EL (cell line): Measurements from ENCODE around the gene FXR1.
A peak's percentile ranks its signal among the peaks of the same experiment; 100 is the strongest.
"Not testable (repeated sequence)": the region's sequence is repeated elsewhere in the genome, so short reads cannot be mapped to it uniquely, and the experiment has no call there.

Experiments used
- DNase-seq: peaks from one replicate; pipeline ENCODE4 v3.0.0-alpha.2; 2016

Gene FXR1

DNA sequence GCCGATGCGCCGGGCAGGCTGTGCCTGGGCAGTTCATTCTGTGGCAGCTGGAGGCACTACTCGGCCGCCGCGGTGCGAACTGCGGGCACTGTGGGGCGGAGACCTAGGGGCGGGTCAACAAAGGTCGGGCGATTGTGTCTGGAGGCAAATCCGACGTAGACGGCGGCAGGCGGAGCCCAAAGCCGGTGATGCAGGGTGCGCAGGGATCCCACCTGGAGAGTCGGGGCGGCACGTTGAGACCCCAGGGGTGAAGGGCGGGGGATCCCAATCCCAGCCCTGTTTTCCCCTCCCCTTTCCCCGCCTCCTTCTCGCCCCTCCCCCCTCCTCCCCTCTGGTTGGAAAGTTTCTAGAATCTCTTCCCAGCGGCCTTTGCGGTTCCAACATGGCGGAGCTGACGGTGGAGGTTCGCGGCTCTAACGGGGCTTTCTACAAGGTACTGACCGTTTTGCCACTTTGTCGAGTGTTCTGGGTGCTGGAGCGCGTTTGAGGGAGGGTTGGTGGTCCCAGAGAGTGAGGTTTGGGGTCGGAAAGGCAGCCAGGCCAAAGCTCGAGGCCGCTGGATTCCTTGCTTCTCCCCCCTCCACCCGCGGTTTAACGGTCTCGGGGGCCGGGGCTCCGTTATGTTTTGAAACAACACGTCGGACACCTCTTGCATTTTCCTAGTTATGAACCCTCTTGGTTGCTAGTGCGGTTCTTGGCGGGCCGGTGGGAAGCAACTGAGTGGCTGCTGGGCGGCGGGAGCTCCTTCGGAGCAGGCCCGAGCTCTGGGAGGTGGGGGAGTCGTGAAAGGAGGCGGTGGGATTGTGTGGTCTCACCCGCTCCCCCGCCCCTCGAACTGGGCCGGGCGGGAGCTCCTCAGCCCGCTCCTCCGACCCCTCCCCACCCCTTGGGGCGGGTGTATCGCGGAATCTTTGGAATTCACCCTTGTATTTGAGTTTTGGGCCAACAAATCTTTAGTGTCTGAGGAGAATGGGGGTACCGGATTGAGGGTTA lies at the start of gene FXR1:
Gene FXR1 (plus strand): TSS at position 367 of the 993 bp plus-strand sequence. CDS start 16 bp downstream, at position 383.
- peak; percentile 84 for DNase-seq

DNA sequence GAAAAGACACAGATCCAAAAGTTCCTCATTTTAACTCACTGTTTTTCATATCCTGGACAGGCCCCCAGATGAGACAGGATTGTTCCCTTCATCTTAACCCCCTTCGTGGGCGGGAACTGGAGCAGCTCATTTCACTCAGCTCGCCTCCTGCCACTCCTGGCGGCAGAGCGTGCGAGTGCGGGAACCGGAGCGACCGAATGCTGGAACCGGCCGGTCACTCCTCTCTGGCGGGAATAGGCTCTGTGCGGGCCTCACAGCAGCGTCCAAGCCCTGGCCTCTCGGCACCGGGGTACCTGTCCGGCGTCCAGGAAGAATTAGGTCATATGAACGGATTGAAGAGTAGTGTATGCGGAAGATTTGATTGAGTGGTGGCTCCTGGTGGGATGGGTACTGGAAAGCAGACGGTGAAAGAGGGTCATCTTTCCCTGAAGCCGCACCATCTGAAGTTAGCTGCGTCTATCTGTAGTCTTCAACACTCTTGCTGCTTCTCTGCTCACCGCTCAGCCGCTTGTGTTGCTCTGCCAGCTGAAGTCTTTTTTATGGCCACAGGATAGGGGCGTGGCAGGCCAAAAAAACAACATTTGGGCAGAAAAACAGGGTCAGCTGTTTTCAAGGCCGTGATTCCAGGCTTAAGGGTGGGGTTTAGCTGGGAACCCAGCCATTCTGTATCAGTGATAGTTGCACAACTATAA lies 42.3 kb upstream of the FXR1 start:
- peak; percentile 9 for DNase-seq

DNA sequence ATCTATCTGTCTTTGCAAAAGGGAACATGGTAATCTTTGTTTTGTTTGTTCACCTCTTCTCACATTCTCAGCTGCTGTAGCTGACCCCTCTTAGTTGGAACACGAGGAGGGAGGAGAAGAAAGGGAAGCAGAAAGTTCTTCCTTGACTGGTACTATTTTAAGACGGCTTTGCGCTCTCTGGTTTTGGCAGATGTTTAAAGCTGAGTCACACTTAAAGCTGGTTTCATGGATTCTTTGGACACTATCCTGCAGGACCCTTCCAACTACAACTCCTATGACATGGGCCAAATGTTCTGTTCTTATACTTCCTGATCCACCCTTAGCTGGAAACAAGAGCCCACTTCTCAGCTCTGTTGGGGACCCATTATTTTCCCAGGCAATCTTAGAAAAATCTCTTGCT lies 40.6 kb upstream of the FXR1 start:
- peak; percentile 2 for DNase-seq

DNA sequence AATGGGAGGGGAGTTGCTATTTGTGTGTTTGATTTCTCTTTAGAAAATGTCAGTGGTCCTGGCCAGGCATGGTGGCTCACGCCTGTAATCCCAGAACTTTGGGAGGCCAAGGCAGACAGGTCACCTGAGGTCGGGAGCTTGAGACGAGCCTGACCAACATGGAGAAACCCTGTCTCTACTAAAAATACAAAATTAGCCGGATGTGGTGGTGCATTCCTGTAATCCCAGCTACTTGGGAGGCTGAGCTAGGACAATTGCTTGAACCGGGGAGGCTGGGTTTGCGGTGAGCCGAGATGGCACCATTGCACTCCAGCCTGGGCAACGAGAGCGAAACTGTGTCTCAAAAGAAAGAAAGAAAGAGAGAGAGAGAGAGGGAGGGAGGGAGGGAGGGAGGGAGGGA lies 40.0 kb upstream of the FXR1 start:
- DNase-seq: not testable (repeated sequence)

DNA sequence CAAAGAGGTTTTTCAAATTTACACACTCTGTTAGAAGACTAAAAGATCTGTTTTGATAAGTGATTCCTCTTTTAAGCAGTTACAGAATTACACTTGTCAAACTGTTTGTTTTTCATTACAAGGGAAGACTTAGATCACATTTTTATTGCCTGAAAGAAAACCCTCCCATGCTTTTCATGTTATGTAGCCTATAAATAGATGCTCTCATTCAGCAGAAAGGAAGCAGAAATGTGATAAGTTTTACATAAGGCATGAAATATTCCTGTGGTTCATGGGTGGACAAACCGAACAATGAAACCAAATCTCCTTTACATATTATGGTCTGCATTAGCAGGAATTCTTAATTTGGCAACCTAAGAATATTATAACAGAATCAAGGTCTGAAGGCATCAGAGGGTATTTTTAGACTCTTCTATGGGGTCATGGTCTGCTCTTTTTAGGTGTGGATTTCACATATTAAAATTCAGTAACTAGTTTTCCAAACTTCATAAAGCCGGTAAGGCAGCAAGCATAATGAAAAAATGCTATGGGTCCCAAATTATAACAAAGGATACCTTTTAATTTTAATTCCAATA lies 37.3 kb upstream of the FXR1 start:
- DNase-seq: no peak

DNA sequence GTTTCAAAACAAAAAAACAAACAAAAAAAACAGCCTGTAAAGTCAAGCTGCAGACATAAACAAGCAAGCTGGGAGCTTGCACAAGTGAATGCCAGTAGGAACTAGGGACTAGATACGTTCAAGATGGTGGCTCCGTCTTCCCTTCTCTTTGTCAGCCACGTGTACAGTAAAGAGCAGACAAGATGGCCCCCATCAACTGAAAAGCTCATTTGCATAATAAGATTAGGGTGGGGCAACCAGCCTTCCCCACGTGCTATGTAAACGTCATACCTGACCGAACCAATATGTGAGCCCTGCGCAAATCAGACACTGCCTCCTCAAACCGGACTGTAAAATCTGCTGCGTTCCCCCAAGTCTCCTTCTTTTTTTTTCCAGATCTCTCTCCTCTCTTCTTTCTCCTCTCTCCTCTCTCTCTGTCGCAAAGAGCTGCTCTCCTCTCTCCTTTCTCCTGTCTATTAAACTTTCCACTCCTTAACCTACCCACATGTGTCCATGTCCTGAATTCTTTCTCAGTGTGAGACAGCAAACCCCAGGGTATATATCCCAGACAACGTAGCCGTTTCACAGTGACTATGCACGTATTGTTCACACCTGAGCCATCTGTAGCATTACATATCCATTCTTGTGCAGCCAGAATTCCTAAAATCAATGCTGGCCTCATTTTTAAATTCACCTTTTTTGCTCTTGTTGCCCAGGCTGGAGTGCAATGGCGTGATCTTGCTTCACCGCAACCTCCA lies 31.2 kb upstream of the FXR1 start:
- DNase-seq: no peak

DNA sequence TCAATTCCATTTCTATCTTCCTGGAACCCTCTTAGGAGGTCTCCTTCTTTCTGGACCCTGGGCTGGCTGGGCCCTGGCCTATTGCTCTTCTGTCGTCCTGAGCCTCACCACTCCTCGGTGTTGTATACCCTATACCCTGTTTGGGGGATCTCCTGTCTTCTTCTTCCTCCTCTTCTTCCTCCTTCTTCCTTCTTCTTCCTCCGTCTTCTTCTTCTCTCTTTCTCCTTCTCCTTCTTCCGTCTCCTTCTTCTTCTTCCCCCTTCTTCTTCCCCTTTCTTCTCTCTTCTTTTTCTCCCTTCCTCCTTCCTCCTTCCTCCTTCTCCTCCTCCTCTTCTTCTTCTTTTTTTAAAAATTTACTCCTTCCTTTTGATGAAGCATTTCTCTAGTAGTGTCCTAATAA lies 30.4 kb upstream of the FXR1 start:
- DNase-seq: no peak

DNA sequence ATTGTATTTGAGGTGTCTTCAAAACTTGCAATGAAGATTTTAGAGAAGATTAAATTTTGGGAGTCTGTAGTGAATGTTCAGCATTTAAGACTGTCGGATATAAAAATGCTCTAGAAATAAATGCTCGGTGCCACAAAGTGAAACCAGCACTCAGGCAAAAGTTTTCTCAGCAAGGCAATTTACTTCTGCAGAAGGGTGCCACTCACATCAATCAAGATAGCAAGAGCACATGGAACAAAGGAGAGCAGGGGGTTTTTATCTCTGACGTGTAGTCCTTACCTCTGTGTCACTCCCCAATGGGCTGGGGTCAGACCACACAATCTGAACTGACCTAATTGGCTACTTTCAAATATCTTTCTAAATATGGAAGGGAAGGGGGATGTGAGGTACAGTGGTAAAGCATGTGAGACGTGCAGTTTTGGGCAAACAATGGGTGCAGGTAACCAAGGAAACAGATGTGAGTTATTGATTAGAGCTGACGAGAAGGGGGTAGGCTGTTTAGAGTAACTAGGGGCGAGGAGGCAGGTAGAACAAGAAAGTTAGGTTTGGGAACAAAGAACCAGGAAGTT lies 23.4 kb upstream of the FXR1 start:
- DNase-seq: no peak

DNA sequence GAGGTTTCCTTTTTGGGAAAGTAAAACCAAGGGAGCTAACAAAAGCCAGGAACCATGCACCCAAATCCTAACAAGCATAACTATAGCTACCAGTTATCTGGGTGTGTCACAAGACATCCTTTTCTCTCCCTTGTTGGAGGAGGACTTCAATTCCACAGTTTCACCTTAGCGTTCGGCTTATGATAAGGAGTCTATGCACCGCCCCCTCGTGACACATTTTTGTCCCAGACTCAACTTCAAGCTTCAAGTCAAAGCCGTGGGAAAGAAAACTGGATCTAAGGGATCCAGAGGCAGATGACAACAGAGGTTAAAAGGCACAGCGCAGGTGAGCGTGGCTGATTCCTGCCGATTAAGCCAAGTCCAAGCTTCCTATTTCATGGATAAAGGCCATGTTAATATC lies 13.9 kb upstream of the FXR1 start:
- no peak for DNase-seq

DNA sequence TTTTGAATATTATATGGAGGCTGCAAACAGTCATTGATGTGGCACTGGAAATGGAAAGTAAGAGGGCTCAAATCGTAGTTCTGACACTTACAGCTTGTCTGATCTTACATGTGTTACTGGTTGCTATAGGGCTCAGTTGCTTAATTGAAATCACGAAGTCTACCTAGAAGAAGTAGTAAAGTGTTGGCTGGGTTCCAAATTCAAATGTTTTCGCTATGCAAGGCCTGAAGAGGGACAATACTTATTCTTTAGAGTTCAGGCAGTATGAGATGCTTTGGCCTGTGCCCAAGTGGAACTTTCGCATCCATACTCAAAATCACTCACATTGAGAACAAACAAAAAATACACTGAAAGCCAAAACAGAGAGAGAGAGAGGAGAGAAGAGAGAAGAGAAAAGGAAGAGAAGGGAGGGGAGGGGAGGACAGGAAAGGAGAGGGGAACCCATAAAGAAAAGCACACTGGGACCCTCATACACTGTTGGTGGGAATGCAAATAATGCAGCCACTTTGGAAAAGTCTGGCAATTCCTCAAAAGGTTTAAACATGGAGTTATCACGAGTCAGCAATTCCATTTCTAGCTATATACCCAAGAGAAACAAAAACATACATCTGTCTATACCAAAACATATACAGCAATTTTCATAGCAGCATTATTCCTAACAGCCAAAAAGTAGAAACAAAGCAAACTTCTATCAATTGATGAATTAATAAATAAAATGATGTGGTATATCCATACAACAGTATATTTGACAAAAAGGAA lies 2.9 kb upstream of the FXR1 start:
- DNase-seq: no peak

DNA sequence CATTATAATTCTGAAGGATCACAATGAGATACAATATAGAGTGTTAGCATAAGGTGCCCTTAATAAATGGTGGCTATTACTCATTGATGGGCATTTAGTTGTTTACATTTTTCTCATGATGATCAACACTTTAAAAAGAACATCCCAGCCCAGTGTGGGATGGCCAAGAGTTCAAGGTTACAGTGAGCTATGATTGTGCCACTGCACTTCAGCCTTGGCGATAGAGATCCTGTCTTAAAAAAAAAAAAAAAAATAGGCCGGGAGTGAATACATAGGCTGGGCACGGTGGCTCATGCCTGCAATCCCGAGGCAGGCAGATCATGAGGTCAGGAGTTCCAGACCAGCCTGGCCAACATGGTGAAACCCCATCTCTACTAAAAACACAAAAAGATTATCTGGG lies 1.6 kb upstream of the FXR1 start:
- DNase-seq: no peak

DNA sequence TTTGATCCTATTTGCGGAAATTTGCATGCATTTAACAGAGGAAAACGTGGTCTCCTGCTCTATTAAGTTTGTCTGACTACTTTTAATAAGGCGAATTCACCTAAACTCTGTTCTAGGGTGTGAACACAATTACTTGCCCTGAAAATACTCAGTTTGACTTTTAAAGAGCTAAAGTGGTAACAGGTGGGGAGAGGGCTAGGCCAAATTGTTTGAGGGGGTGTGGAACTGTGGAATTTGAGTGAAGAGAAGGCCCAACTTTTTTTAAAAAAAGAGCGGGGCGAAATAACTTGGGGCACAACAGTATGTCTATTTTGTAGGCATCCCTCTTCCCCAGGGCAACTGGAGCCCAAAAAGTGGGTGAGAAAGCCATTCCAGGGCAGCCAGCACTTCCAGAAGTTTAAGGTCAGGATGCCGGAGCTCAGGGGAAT lies 580 bp upstream of the FXR1 start:
- no peak for DNase-seq

DNA sequence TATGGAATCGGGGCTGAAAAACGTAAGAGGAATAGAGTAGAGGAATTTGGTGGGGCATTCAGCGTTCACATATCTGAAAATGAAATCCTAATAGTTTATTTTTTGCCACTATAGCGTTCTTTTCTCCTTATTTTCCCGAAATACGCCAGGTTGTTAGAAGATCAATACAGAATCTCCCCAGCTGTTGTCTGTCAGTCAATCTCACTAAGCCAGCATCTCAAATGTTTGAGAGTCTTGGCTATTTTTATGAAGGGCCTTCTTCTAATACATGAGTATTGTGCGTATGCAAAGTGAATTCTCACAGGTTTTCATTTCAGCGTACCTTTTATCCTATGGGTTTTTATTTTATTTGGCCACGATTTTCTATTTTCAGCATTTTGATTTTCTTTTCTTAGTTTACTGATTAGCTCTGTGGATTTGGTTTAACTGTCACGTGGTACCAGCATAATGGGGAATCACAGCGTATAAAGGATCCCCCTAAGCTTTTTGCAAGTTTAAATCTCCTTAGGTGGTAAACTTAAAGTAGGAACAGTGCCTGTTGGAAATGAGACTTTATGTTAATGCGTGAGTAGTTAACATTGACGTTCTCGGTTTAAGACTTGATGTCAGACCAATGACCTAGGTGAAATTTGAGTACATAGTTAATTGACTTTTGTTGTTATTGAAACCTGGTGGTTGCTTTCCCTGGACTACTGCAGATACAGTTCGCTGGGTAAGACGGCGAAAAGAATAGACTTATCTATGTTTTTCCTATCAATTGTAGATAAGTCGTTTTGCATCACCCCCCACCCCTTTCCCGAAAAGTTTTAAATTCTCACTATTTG lies 1.3 kb downstream of the FXR1 start:
- no peak for DNase-seq

DNA sequence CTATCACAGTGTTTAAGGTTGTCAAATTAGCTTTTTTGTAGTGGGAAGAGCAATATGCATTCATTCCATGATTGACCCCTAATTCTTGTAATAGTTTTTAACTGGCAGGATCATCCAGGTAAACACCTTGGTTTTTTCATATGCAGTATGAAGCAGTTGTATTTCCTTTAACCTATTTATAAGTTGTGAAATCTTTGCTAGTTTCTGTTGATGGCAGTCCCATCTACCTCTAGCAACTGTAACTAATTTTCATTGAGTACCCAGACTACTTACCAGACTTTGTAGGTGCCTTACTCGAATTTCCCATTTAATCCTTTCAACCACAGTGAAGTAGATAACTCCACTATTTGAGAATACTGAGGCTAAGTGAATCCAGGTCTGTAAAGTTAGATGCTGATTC lies 6.1 kb downstream of the FXR1 start:
- DNase-seq: no peak

DNA sequence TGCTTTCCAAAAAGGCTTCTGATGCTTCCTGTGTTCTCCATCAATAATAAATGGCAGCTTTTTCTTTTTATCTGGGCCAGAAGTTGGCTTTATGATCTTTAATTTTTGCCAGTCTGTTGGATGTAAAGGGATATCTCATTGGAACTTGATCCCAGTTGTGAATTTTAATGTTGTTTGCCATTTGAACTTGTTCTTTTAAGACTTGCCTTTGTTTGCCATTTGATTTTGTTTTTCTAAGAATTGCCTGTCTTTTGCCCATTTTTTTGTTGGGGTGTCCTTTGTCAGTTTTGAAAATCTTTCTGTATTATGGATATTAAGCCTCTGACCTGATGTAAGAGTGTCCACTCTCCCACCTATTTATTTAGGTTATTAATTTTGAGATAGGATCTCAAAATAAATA lies 9.8 kb downstream of the FXR1 start:
- DNase-seq: no peak

DNA sequence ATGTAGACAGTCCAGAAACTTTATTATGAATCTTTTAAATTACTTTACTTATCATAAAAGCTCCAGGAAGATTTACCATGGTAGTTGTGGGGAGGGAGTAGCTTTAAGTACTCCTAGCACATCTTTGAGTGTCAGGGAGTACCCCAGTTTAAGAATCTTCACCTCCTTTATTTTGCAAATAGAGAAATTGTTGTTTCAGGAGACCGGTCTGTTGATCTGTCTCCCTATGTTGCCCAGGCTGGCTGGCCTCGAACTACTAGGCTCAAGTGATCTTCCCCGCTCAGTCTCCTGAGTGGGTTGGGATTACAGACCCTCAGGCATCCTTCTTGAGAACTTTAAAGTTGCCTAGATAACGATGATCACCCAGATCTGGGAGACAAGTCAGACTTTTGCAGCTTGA lies 11.1 kb downstream of the FXR1 start:
- DNase-seq: no peak

DNA sequence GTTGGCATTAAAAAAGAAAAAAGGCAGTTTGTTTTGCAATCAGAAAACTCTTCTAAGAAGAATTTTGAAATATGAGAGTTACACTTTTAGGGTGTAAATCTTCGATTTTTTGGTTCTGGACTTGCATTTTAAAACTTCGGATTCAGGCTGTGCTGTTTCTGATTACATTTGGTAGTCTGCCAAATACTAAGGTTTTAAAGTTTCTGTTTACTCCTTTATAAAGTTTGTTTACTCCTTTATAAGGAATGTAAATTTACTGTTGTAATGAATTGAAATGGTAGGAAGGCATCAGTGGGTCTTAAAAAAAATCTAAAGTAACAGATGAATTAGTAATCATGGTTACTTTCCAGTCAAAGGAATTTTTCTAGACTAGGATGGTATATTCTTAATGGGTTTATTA lies 14.1 kb downstream of the FXR1 start:
- no peak for DNase-seq

DNA sequence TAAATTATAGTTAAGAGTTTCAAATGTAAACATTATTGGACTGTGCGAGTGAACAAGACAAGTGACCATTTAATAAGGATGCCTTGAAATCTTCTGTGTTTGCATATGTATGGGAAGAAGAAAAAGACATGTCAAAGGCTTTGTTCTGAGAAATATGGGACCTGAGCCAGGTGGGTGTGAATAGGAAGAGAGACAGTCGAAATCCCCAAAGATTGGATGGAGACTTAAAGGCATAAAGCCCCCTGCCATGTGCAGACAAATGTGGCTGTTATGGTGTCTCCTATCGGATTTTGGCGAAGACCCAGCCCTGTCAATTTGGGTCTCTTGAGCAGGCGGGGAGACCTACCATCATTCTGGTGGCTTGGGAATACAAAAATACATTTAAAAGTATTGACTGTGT lies 16.9 kb downstream of the FXR1 start:
- DNase-seq: no peak

DNA sequence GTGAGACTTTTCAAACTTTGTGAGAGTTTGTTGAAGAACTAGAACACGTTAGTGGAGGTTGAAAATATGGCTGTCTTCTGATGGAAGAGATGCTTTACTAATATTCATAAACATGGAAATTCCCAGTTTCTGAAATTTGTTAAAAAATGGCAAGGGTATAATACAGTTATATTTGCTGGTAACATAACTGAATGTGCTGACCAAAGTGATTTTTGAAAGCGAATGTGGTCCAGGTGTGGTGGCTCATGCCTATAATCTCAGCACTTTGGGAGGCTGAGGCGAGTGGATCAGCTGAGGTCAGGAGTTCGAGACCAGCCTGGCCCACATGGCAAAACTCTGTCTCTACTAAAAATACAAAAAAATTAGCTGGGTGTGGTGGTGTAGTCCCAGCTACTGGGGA lies 18.1 kb downstream of the FXR1 start:
- no peak for DNase-seq

DNA sequence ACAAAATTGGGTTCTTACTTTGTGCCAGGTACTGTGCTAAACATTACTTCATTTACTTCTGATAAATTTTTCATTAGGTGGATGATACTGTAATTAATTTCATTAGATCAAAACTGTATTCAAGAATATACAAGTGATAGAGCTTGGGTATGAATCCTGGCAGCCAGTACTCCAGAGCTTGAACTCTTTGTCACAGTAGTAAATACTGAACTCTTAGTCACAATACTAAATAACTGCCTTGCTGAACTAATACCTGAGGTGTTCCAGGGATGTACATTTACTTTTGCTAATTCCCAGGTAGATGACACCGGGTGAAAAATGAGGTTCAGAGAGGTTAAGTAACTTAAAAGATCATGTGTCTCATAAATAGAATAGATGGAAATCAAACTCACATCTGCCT lies 20.3 kb downstream of the FXR1 start:
- no peak for DNase-seq

DNA sequence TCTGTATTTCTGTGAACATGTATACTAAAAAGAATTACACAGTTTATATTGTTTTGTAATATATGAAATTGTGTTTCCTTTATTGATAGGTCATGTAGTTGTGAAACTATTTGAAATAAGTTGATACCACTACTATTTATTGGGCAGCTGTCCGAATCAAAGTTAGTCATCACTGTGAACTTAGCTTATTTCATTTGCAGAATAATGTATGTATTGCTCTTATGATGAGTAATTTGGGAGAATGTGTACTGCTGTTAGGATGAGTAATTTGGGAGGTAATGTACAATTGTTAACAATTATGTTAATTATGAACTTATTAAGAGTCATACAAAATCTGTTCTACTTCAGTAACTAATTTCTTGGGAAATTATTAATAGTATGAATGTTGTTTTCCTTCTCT lies 22.2 kb downstream of the FXR1 start:
- peak; percentile 9 for DNase-seq
